DND-41 (cell line): ENCODE measurements around the gene SNAPC2.

Source experiments
- CTCF ChIP-seq: IDR thresholded peaks from 2 replicates; pipeline ENCODE4 v1.5.1; 2012; ENCODE audit warnings: borderline replicate concordance, low read length, moderate library complexity, mild to moderate bottlenecking; ENCODE audit not compliant: poor library complexity, severe bottlenecking; ENCODE audit errors: extremely low read depth
- EZH2 ChIP-seq: IDR thresholded peaks from 3 replicates; pipeline ENCODE4 v1.6.1; 2012; ENCODE audit warnings: borderline replicate concordance, low read depth, mild to moderate bottlenecking, moderate library complexity, low read length, inconsistent platforms; ENCODE audit not compliant: severe bottlenecking

- TF ChIP-seq CTCF (no peak), EZH2 (no peak)
These were observed 572 bp downstream of the SNAPC2 start for GRCh38 chr19:7920519-7921301.
